Measurements from ENCODE around the gene CCDC150.
"Not testable (repeated sequence)": the region's sequence is repeated elsewhere in the genome, so short reads cannot be mapped to it uniquely, and the experiment has no call there.

CCDC150 gene

DNA sequence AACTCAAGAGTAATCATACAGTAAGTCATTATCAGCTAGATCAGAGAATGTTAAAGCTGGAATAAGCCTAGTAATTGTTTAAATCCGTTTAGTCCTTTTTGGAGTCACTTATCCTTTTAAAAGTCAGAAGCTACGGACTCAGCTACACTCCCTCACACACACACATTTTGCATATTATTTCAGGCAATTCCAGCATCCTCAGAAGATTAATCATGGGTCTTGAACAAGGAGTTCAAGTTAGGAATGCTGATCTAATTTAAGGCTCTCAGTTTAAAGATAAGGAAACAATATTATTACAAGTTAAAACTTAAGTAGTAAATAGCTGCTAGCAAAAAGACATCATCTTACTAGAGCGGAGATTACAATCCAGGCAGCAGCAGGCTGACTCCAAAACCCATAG, 85.7 kb downstream of the CCDC150 start:
- Histone ChIP-seq H3K27ac (ENCODE audit: insufficient read depth, low read length, poor library complexity, severe bottlenecking) (no peak overlapping the region), H3K4me1 (ENCODE audit: control insufficient read depth, insufficient read depth, low read length, poor library complexity, severe bottlenecking) (no peaks in the 10 kb centered on the region), H3K4me3 (ENCODE audit: insufficient read depth, low read depth, low read length, poor library complexity, severe bottlenecking) (no peak overlapping the region), H3K9me3 (ENCODE audit: control insufficient read depth, low read length) (no peaks in the 10 kb centered on the region), H3K36me3 (ENCODE audit: control insufficient read depth, insufficient read depth, low read length) (no peaks in the 10 kb centered on the region), H3K27me3 (replicated peaks; ENCODE audit: control insufficient read depth, insufficient read depth, low read length, poor library complexity, severe bottlenecking) (no peaks in the 10 kb centered on the region)
- DNase-seq: no peak

DNA sequence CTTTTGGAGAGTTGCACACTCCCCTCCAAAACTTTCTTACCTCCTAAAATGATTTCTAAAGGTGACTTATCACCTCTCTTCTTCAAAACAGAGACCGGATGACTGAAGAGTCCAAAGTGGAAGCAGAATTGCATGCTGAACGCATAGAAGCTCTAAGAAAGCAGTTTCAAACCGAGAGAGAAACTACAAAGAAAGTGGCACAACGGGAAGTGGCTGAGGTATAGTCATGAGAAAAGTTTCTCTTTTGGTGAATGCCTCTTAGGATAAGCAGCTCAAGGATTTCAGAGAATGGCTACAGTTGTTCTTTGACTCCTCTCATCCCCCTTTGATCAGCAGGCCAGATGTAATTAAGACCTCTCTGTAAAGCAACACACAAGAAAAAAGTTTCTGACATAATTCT, 86.4 kb downstream of the CCDC150 start:
- Histone ChIP-seq H3K27ac (ENCODE audit: insufficient read depth, low read length, poor library complexity, severe bottlenecking) (no peak overlapping the region), H3K4me1 (ENCODE audit: control insufficient read depth, insufficient read depth, low read length, poor library complexity, severe bottlenecking) (no peaks in the 10 kb centered on the region), H3K27me3 (replicated peaks; ENCODE audit: control insufficient read depth, insufficient read depth, low read length, poor library complexity, severe bottlenecking) (no peaks in the 10 kb centered on the region), H3K4me3 (ENCODE audit: insufficient read depth, low read depth, low read length, poor library complexity, severe bottlenecking) (no peak overlapping the region), H3K36me3 (ENCODE audit: control insufficient read depth, insufficient read depth, low read length) (no peaks in the 10 kb centered on the region), H3K9me3 (ENCODE audit: control insufficient read depth, low read length) (no peaks in the 10 kb centered on the region)
- no peak for DNase-seq

DNA sequence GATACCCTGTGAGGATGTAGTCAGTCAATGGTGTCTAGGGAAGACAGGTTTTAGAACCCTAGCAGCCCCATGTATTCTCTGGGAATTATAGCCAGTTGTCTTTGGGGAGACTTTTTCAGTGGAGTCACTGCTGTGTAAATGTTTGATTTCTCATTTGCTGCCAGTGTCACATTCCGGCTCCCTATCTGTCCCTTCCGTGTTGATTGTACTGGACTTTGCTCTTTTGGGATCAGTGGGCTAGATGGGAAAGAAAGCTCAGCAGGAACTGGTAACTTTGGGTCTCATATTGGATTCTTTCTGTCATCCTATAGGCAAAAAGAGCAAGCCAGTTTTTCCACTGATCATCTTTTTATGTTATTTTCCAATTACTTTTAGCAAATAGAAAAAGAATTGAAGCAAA, 89.9 kb downstream of the CCDC150 start:
- Histone ChIP-seq H3K27me3 (replicated peaks; ENCODE audit: control insufficient read depth, insufficient read depth, low read length, poor library complexity, severe bottlenecking) (no peaks in the 10 kb centered on the region), H3K4me3 (ENCODE audit: insufficient read depth, low read depth, low read length, poor library complexity, severe bottlenecking) (no peak overlapping the region), H3K9me3 (ENCODE audit: control insufficient read depth, low read length) (no peaks in the 10 kb centered on the region), H3K27ac (ENCODE audit: insufficient read depth, low read length, poor library complexity, severe bottlenecking) (no peak overlapping the region), H3K36me3 (ENCODE audit: control insufficient read depth, insufficient read depth, low read length) (no peaks in the 10 kb centered on the region), H3K4me1 (ENCODE audit: control insufficient read depth, insufficient read depth, low read length, poor library complexity, severe bottlenecking) (no peaks in the 10 kb centered on the region)
- no peak for DNase-seq

DNA sequence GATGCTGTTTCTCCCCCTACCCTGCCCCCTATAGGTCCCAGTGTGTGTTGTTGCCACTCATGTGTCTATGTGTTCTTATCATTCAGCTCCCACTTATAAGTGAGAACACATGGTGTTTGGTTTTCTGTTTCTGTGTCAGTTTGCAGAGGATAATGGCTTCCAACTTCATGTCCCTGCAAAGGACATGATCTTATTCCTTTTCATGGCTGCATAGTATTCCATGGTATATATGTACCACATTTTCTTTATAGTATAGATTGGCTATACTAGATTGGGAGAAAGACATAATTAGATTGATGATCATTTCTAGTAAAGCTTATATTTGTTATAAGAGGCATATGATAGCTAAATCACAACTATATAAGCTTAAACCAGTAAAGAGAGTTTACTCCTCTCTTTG, 97.1 kb downstream of the CCDC150 start:
- H3K9me3 ChIP-seq (ENCODE audit: control insufficient read depth, low read length); DNase-seq; H3K27ac ChIP-seq (ENCODE audit: insufficient read depth, low read length, poor library complexity, severe bottlenecking); H3K4me3 ChIP-seq (ENCODE audit: insufficient read depth, low read depth, low read length, poor library complexity, severe bottlenecking); H3K4me1 ChIP-seq (ENCODE audit: control insufficient read depth, insufficient read depth, low read length, poor library complexity, severe bottlenecking); H3K36me3 ChIP-seq (ENCODE audit: control insufficient read depth, insufficient read depth, low read length); H3K27me3 ChIP-seq (replicated peaks; ENCODE audit: control insufficient read depth, insufficient read depth, low read length, poor library complexity, severe bottlenecking): not testable (repeated sequence)

DNA sequence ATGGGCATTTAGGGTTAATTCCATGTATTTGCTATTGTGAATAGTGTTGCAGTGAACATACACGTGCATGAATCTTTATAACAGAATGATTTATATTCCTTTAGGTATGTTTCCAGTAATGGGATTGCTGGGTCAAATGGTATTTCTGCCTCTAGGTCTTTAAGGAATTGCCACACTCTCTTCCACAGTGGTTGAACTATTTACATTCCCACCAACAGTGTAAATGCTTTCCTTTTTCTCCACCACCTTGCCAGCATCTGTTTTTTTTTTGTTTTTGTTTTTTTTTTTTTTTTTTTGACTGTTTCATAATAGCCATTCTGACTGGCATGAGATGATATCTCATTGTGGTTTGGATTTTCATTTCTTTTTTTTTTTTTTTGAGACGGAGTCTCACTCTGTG, 97.5 kb downstream of the CCDC150 start:
- H3K4me3 ChIP-seq (ENCODE audit: insufficient read depth, low read depth, low read length, poor library complexity, severe bottlenecking): no peak overlapping the region
- no peak overlapping the region for H3K27ac ChIP-seq (ENCODE audit: insufficient read depth, low read length, poor library complexity, severe bottlenecking)
- H3K4me1 ChIP-seq (ENCODE audit: control insufficient read depth, insufficient read depth, low read length, poor library complexity, severe bottlenecking): no peaks in the 10 kb centered on the region
- peaks cover 3% of the 10 kb centered on the region for H3K9me3 ChIP-seq (ENCODE audit: control insufficient read depth, low read length)
- DNase-seq: no peak
- H3K36me3 ChIP-seq (ENCODE audit: control insufficient read depth, insufficient read depth, low read length): no peaks in the 10 kb centered on the region
- no peaks in the 10 kb centered on the region for H3K27me3 ChIP-seq (replicated peaks; ENCODE audit: control insufficient read depth, insufficient read depth, low read length, poor library complexity, severe bottlenecking)

DNA sequence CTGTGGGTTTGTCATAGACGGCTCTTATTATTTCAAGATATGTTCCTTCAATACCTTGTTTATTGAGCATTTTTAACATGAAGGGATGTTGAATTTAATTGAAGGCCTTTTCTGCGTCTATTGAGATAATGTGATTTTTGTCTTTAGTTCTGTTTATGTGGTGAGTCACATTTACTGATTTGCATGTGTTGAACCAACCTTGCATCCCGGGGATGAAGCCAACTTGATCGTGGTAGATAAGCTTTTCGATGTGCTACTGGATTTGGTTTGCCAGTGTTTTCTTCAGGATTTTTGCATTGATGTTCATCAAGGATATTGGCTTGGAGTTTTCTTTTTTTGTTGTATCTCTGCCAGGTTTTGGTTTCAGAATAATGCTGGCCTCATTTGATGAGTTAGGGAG, 99.5 kb downstream of the CCDC150 start:
- no peaks in the 10 kb centered on the region for H3K27me3 ChIP-seq (replicated peaks; ENCODE audit: control insufficient read depth, insufficient read depth, low read length, poor library complexity, severe bottlenecking)
- no peaks in the 10 kb centered on the region for H3K36me3 ChIP-seq (ENCODE audit: control insufficient read depth, insufficient read depth, low read length)
- DNase-seq: no peak
- no peak overlapping the region for H3K4me3 ChIP-seq (ENCODE audit: insufficient read depth, low read depth, low read length, poor library complexity, severe bottlenecking)
- no peak overlapping the region for H3K27ac ChIP-seq (ENCODE audit: insufficient read depth, low read length, poor library complexity, severe bottlenecking)
- no peaks in the 10 kb centered on the region for H3K4me1 ChIP-seq (ENCODE audit: control insufficient read depth, insufficient read depth, low read length, poor library complexity, severe bottlenecking)
- H3K9me3 ChIP-seq (ENCODE audit: control insufficient read depth, low read length): peaks cover 3% of the 10 kb centered on the region

DNA sequence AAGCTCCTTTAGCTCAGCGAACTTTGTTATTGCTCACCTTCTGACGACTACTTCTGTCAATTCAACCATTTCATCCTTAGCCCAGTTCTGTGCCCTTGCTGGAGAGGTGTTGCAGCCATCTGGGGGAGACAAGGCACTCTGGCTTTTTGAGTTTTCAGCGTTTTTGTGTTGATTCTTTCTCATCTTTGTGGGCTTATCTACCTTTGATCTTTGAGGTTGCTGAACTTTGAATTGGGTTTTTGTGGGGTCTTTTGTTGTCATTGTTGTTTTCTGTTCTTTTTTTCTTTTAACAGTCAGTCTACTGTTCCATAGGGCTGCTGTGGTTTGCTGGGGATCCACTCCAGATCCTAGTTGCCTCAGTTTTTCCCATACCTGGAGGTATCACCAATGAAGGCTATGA, 102.7 kb downstream of the CCDC150 start:
- H3K4me1 ChIP-seq (ENCODE audit: control insufficient read depth, insufficient read depth, low read length, poor library complexity, severe bottlenecking): no peaks in the 10 kb centered on the region
- no peaks in the 10 kb centered on the region for H3K36me3 ChIP-seq (ENCODE audit: control insufficient read depth, insufficient read depth, low read length)
- H3K27me3 ChIP-seq (replicated peaks; ENCODE audit: control insufficient read depth, insufficient read depth, low read length, poor library complexity, severe bottlenecking): no peaks in the 10 kb centered on the region
- no peak overlapping the region for H3K4me3 ChIP-seq (ENCODE audit: insufficient read depth, low read depth, low read length, poor library complexity, severe bottlenecking)
- DNase-seq: no peak
- no peaks in the 10 kb centered on the region for H3K9me3 ChIP-seq (ENCODE audit: control insufficient read depth, low read length)
- H3K27ac ChIP-seq (ENCODE audit: insufficient read depth, low read length, poor library complexity, severe bottlenecking): no peak overlapping the region

DNA sequence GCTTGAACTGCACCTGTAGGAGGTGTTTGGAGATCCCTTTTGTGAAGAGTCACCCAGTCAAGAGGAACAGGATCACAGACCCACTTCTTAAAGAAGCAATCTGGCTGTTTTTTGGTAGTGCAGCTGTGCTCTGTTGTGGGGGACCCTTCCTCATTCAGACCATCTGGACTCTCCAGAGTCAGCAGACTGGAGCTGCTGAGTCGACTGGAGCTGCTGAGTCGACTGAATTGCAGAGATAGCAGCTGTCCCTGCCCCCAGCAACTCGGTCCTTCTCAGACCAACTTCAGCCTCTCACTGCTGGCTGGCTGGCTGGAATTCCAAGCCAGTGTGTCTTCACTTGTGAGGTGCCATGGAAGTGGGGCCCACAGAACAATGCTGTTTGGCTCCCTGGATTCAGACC, 103.2 kb downstream of the CCDC150 start:
- no peak for DNase-seq
- H3K36me3 ChIP-seq (ENCODE audit: control insufficient read depth, insufficient read depth, low read length): no peaks in the 10 kb centered on the region
- no peaks in the 10 kb centered on the region for H3K4me1 ChIP-seq (ENCODE audit: control insufficient read depth, insufficient read depth, low read length, poor library complexity, severe bottlenecking)
- no peaks in the 10 kb centered on the region for H3K27me3 ChIP-seq (replicated peaks; ENCODE audit: control insufficient read depth, insufficient read depth, low read length, poor library complexity, severe bottlenecking)
- no peak overlapping the region for H3K4me3 ChIP-seq (ENCODE audit: insufficient read depth, low read depth, low read length, poor library complexity, severe bottlenecking)
- no peak overlapping the region for H3K27ac ChIP-seq (ENCODE audit: insufficient read depth, low read length, poor library complexity, severe bottlenecking)
- H3K9me3 ChIP-seq (ENCODE audit: control insufficient read depth, low read length): no peaks in the 10 kb centered on the region

DNA sequence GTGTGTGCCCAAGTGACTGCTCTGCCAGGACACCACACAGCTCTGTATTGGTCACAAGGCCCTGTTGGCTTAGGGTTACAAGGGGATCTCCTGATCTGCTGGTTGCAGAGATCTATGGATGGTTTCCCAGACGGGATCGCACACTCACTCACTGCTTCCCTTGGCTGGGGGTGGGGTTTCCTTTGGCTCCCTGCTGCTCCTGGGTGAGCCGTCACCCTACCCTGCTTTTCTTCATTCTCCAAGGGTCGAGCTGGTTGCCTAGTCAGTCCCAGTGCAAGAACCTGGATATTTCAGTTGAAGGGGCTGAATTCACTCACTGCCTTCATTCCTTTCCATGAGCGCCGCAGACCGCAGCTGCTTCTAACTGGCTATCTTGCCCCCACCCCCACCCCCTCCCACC, 103.7 kb downstream of the CCDC150 start:
- Histone ChIP-seq H3K36me3 (ENCODE audit: control insufficient read depth, insufficient read depth, low read length) (no peaks in the 10 kb centered on the region), H3K4me3 (ENCODE audit: insufficient read depth, low read depth, low read length, poor library complexity, severe bottlenecking) (no peak overlapping the region), H3K4me1 (ENCODE audit: control insufficient read depth, insufficient read depth, low read length, poor library complexity, severe bottlenecking) (no peaks in the 10 kb centered on the region), H3K9me3 (ENCODE audit: control insufficient read depth, low read length) (no peaks in the 10 kb centered on the region), H3K27me3 (replicated peaks; ENCODE audit: control insufficient read depth, insufficient read depth, low read length, poor library complexity, severe bottlenecking) (no peaks in the 10 kb centered on the region), H3K27ac (ENCODE audit: insufficient read depth, low read length, poor library complexity, severe bottlenecking) (no peak overlapping the region)
- DNase-seq: no peak

DNA sequence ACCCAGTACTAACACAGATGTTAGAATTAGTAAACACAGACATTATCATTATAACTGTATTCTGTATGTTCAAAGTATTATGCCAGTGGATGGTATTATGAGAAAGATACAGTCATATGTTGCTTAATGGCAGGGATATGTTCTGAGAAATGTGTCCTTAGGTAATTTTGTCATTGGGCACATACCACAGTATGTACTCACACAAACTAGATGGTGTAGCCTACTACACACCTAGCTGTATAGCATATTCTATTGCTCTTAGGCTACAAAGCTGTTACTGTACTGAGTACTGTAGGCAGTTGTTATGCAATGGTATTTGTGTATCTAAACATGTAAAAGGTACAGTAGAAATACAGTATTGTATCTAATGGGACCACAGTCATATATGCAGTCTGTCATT, 106.2 kb downstream of the CCDC150 start:
- Histone ChIP-seq H3K4me3 (ENCODE audit: insufficient read depth, low read depth, low read length, poor library complexity, severe bottlenecking) (no peak overlapping the region), H3K27me3 (replicated peaks; ENCODE audit: control insufficient read depth, insufficient read depth, low read length, poor library complexity, severe bottlenecking) (no peaks in the 10 kb centered on the region), H3K9me3 (ENCODE audit: control insufficient read depth, low read length) (no peaks in the 10 kb centered on the region), H3K36me3 (ENCODE audit: control insufficient read depth, insufficient read depth, low read length) (no peaks in the 10 kb centered on the region), H3K27ac (ENCODE audit: insufficient read depth, low read length, poor library complexity, severe bottlenecking) (no peak overlapping the region), H3K4me1 (ENCODE audit: control insufficient read depth, insufficient read depth, low read length, poor library complexity, severe bottlenecking) (no peaks in the 10 kb centered on the region)
- DNase-seq: no peak

DNA sequence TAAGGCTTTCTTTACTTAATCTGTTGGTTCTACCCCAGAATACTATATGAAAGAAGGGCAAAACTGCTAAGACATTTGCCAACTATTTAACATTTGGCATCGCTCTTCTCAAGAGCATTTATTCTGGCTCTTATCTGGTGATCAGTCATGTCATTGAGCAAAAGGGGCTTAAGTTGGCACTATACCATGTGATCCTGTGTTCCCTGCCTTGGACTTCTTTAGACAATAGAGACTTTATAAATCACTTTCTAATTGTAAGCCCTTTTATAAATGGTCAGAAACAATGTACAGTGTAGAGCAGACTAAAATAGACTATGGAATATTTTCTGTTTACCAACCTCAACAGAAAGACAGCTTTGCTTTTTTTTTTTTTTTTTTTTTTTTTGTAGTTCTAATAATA, 107.9 kb downstream of the CCDC150 start:
- no peak for DNase-seq
- Histone ChIP-seq H3K27me3 (replicated peaks; ENCODE audit: control insufficient read depth, insufficient read depth, low read length, poor library complexity, severe bottlenecking) (no peaks in the 10 kb centered on the region), H3K27ac (ENCODE audit: insufficient read depth, low read length, poor library complexity, severe bottlenecking) (no peak overlapping the region), H3K36me3 (ENCODE audit: control insufficient read depth, insufficient read depth, low read length) (no peaks in the 10 kb centered on the region), H3K4me1 (ENCODE audit: control insufficient read depth, insufficient read depth, low read length, poor library complexity, severe bottlenecking) (no peaks in the 10 kb centered on the region), H3K9me3 (ENCODE audit: control insufficient read depth, low read length) (no peaks in the 10 kb centered on the region), H3K4me3 (ENCODE audit: insufficient read depth, low read depth, low read length, poor library complexity, severe bottlenecking) (no peak overlapping the region)

All from effector memory CD4-positive, alpha-beta T cell (primary cell).